Activated CD4-positive, alpha-beta T cell treated with anti-CD3 and anti-CD28 coated beads, Interleukin-2, amount 50 U/mL, for 1 hour (primary cell): Measurements from ENCODE around the gene CNOT6.

Source experiments
- DNase-seq: peaks from one replicate; pipeline ENCODE4 v3.0.0-alpha.2; 2020

The CNOT6 gene

GRCh38 chr5:180623844-180624243 lies 129.7 kb downstream of the CNOT6 start:
- DNase-seq: no peak

DNA sequence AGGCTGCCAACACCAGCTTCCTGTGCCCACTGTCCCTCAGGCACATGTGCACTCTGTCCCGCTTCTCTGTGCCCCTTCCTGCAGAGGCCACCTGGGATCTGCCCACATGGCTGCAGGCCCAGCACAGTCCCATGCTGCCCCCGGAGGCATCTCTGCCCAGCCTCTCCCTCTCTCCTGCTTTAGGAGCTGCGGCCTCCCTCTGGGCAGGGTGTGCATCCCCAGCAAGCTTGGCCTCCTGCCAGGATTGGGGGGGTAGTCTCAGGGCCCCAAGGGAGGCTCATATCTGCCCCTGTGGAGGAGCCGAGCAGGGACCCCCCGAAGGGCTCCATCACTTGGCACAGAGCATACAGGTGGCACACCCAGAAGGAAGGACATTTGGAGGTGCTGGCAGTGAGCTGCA lies 130.4 kb downstream of the CNOT6 start:
- no peak for DNase-seq

DNA sequence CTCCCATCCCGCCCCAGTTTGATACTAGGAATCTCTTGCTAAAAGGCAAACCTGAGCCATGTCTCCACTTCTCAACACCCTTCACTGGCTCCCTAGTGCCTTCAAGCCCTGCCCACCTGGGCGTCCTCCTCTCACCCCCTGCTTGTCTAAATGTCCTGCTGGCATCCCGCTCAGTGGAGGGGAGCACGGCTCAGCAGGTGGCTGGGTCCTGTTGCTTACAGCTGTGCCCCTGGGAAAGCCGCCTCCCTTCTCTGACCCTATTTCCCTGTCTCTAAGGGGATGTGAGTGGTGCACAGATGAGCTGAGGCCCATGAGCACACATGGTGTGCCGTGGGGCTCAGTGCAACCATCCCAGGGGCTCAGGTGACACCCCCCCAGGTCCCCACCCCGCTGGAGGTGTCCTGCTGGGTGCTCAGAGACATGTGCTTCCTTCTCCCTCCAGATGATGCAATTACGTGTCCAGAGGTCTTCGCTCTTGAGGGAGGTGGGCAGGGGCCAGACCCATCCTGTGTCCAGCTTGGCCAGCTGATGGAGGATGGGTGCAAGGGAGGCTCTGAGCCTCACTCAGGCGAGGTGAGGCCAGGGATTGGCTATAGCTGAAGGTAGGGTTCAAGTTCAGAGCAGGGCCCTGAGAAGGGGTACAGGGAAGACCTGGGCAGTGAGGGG lies 131.1 kb downstream of the CNOT6 start:
- no peak for DNase-seq

- no peak for DNase-seq
Observed at GRCh38 chr5:180625791-180626660, 131.8 kb downstream of the CNOT6 start.

GRCh38 chr5:180626661-180627385 lies 132.6 kb downstream of the CNOT6 start:
- no peak for DNase-seq

GRCh38 chr5:180627386-180628120 lies 133.4 kb downstream of the CNOT6 start:
- DNase-seq: no peak
